ENCODE results near the gene CROCC2. TPM values are rescaled to one million over a fixed set of nuclear protein-coding genes. Genes with fewer than 3 reads are reported as not detected.

Gene CROCC2
- total RNA-seq, 4 donors from 2014 or later = 0.07 TPM; not detected in 3

GRCh38 chr2:240892925-240893324 lies 13.2 kb upstream of the CROCC2 start:
- Histone ChIP-seq H3K36me3 (no peaks in the 10 kb centered on the region), H3K9me3 (no peaks in the 10 kb centered on the region), H3K27me3 (no peaks in the 10 kb centered on the region), H3K27ac (no peak overlapping the region), H3K4me3 (no peak overlapping the region), H3K4me1 (no peaks in the 10 kb centered on the region)
- TF ChIP-seq, protein P1, sequence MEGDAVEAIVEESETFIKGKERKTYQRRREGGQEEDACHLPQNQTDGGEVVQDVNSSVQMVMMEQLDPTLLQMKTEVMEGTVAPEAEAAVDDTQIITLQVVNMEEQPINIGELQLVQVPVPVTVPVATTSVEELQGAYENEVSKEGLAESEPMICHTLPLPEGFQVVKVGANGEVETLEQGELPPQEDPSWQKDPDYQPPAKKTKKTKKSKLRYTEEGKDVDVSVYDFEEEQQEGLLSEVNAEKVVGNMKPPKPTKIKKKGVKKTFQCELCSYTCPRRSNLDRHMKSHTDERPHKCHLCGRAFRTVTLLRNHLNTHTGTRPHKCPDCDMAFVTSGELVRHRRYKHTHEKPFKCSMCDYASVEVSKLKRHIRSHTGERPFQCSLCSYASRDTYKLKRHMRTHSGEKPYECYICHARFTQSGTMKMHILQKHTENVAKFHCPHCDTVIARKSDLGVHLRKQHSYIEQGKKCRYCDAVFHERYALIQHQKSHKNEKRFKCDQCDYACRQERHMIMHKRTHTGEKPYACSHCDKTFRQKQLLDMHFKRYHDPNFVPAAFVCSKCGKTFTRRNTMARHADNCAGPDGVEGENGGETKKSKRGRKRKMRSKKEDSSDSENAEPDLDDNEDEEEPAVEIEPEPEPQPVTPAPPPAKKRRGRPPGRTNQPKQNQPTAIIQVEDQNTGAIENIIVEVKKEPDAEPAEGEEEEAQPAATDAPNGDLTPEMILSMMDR (IDR thresholded peaks at IDR 0.05 in 4 of 5, conservative IDR thresholded peaks at IDR 0.05 in 1 of 5) = no peak
- no peak for TF ChIP-seq POLR2A (IDR thresholded peaks at IDR 0.05)
- DNase-seq (no peak), ATAC-seq (no peak)
- in situ Hi-C loops (cut with MboI; ENCODE audit: low sequenced_read_pairs in 4 of 4) = no loop called here
- intact Hi-C loops (cut with DNase I; ENCODE audit: low total_unique reads) = no loop called here

DNA sequence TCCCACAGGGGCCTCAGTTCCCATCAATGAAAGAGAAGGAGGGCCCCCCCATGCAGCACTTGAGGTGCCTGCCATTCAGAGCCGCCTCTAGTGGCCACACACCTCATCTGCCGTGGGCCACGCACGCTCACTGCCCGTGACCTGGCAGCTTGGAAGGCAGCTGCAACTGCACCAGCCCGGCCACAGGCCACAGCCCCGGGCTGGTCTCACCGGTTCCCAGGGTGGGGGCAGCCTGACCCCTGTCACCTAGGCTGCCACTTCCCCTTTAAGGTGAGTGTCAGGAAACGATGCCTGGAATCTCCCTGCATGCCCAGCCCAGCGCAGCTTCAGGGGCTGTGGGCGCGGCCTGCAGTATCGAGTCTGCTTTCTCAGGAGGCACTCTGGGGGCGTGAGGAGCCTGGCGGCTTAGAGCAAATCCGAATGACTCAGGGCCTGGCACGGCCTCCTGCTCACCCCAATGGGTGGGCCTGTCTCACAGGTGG lies 12.7 kb upstream of the CROCC2 start:
- TF ChIP-seq, protein P1 (IDR thresholded peaks at IDR 0.05 in 4 of 5, conservative IDR thresholded peaks at IDR 0.05 in 1 of 5) = no peak
- no peak for TF ChIP-seq POLR2A (IDR thresholded peaks at IDR 0.05)
- no peaks in the 10 kb centered on the region for H3K9me3 ChIP-seq
- DNase-seq (no peak), ATAC-seq (no peak)
- no peak overlapping the region for H3K27ac ChIP-seq
- in situ Hi-C loops (cut with MboI; ENCODE audit: low sequenced_read_pairs in 4 of 4) = no loop called here
- no peaks in the 10 kb centered on the region for H3K36me3 ChIP-seq
- H3K4me3 ChIP-seq = no peak overlapping the region
- H3K27me3 ChIP-seq = no peaks in the 10 kb centered on the region
- intact Hi-C loops (cut with DNase I; ENCODE audit: low total_unique reads) = no loop called here
- H3K4me1 ChIP-seq = no peaks in the 10 kb centered on the region

DNA sequence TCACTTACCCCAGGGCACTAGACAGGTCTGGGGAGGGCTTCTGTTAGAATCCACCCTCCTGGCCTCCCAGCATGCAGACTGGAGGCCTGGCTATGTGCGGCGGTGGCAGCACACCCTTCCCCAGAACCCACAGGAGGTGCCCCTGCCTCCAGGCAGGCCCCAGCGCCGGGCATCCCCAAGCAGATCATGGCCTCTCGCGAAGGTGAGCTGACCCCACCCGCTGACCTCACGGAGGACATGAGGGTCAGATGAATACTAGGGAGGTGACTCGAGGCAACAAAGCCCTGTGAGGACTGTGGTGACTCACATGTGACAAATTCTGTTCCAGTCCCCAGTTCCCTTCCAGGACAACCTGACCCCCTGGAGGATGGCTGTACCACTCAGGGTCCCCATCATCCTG lies 12.1 kb upstream of the CROCC2 start:
- in situ Hi-C loops (cut with MboI; ENCODE audit: low sequenced_read_pairs in 4 of 4) = no loop called here
- TF ChIP-seq, protein P1 (IDR thresholded peaks at IDR 0.05 in 4 of 5, conservative IDR thresholded peaks at IDR 0.05 in 1 of 5) = no peak
- TF ChIP-seq POLR2A (IDR thresholded peaks at IDR 0.05) = no peak
- no peak for ATAC-seq

DNA sequence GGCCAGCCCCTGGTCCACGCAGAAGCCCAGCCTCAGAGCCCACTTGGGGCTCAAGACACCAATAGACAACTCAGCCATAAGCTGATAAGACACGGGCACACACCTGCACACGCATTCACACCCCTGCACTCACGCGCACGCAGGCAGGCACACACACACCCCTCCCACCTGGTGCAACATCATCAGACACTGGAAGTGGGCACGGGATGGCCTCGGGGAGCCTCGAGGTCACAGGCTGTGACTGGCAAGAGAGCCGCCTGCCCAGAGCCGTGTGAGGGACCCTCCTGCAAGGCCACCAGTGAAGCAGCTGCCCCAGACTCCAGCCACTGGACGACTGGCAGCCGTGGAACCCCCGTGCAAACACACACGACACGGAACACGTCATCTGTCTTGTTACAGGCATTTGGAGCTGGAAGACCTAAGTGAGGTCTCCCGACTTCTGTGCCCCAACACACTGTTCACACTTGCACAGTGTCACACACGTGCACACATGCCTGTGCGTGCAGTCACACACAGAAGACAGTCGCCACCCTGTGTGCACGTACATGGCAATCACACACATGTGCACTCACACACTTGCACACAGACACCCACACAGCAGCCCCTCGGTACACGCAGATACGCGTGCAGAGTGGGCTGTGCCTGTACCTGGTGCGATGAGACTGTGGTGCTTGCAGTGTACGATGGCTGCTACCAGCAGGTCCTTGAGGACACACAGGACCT lies 11.1 kb upstream of the CROCC2 start:
- H3K27ac ChIP-seq = no peak overlapping the region
- ATAC-seq = no peak
- H3K4me3 ChIP-seq = no peak overlapping the region
- no peaks in the 10 kb centered on the region for H3K9me3 ChIP-seq
- in situ Hi-C loops (cut with MboI; ENCODE audit: low sequenced_read_pairs in 4 of 4) (no loop called here), intact Hi-C loops (cut with DNase I; ENCODE audit: low total_unique reads) (no loop called here)
- no peaks in the 10 kb centered on the region for H3K27me3 ChIP-seq
- DNase-seq = no peak
- H3K4me1 ChIP-seq = peaks cover 6 to 12% of the 10 kb centered on the region in 2 donors
- no peaks in the 10 kb centered on the region for H3K36me3 ChIP-seq
- TF ChIP-seq POLR2A (IDR thresholded peaks at IDR 0.05) = no peak

More for the DNA sequence above, 12.1 kb upstream of the CROCC2 start:
- DNase-seq = no peak
- Histone ChIP-seq H3K4me1 (peaks cover 3 to 5% of the 10 kb centered on the region in 2 donors), H3K4me3 (no peak overlapping the region), H3K36me3 (no peaks in the 10 kb centered on the region), H3K27me3 (no peaks in the 10 kb centered on the region), H3K9me3 (no peaks in the 10 kb centered on the region), H3K27ac (no peak overlapping the region)
- intact Hi-C loops (cut with DNase I; ENCODE audit: low total_unique reads) = no loop called here

- Histone ChIP-seq H3K27me3 (no peaks in the 10 kb centered on the region), H3K4me1 (peaks cover 6 to 12% of the 10 kb centered on the region in 2 donors), H3K4me3 (no peak within 1 kb of the TSS), H3K27ac (no peak within 1 kb of the TSS), H3K36me3 (no peaks in the 10 kb centered on the region), H3K9me3 (no peaks in the 10 kb centered on the region)
- in situ Hi-C loops (cut with MboI; ENCODE audit: low sequenced_read_pairs in 4 of 4) = no loop called here
- ATAC-seq (no peak), DNase-seq (no peak)
- intact Hi-C loops (cut with DNase I; ENCODE audit: low total_unique reads) = no loop called here
- TF ChIP-seq, protein P1 (IDR thresholded peaks at IDR 0.05 in 4 of 5, conservative IDR thresholded peaks at IDR 0.05 in 1 of 5) = no peak
- TF ChIP-seq POLR2A (IDR thresholded peaks at IDR 0.05) = no peak
These were observed 10.3 kb upstream of the CROCC2 start, which contains the start of gene MAB21L4 for GRCh38 chr2:240895656-240896388. TSS of gene MAB21L4 (minus strand) at chr2:240896156. CDS start at chr2:240895997, 159 bp downstream.
